GM21825 (cell line): ENCODE data around the gene ZNF592.
A peak's percentile ranks its signal among the peaks of the same experiment; 100 is the strongest.
"Not testable (repeated sequence)": the region's sequence is repeated elsewhere in the genome, so short reads cannot be mapped to it uniquely, and the experiment has no call there.

Experiments
- ATAC-seq: cut with Tn5 transposase; IDR thresholded peaks from one replicate; pipeline ENCODE4 v1.9.1; 2021; ENCODE audit warnings: mild to moderate bottlenecking, moderate library complexity; ENCODE audit not compliant: unreplicated experiment

The ZNF592 gene

DNA sequence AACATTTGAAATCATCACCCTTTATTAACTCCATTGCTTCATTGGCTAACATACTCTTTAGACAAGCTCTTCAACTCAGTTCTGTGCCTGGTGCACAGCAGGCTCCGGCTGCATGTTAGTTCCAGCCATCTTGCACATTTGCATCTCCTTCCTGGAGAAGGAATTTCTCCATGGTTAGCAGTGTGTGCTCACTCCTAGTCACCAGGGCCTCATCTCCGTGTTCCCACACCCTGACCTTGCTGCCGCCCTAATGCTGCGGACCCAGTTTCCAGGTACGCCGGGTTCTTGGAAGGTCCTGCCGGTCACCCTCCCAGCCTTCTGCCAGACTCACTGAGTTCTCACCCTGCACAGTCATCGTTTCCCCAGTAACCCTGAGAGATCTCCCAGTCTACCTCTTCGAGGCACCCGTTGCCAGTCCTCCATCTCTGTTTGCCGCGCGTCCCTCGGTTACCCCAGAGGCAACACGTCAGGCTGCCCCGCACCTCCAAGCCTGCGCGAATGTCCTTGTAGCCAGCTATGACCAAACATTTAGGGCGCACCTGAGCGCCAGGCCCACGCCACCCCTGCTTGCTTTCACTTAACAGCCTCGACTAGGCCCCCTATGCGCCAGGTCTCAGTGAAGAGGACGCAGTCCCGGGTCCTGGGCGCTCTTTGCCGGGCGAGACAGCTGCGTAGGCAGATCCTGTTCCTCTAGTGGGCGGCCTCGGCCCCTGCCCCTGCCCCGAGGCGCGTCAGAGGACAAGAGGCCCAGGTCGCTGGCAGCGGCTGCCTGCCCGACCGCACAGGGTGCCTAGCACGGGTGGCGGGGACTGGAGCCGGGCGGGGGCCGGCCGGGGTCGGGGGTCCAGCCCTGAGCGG lies 747 bp upstream of the ZNF592 start:
- ATAC-seq: peak; percentile 13

DNA sequence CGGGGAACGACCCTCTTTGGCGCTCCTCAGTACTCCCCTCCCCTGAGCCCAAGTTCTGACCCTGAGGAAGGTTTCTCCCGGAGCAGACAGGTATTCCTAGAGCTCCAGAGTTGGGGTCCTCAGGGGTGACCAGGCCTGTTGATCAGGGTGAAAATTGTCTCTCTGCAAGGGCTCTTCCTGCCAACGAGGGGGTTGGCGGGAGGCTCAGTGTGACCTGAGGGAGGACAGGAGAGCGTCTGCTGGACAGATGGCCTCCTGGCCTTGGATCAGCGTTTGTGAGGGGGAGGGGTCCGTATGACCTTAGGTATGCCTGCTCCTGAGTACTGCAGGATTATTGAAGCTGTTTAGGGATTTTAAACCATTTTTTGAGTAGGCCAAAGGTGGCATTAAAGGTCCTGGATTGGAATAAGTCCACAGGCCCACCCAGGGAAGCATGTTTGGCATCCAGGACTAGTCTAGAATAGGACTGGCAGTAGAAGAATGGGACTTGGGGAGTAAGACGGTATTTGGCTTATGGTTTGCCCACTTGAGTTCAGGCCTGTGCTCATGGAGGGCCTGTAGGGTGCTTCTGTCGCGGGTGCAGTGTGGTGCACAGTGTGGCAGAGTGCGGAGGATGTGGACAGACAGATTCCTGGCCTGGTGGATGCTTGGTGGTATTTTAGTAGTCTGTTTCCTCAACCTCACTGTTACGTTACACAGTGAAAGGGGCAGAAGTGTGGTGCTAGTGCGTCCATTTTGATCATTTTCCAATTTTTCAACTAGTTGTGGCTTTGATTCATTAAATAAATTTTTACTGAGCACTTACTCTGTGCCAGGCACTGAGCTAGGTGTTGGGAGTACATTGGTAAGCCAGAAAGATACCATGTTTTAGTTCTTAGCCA lies 959 bp downstream of the ZNF592 start:
- peak; percentile 1 for ATAC-seq

DNA sequence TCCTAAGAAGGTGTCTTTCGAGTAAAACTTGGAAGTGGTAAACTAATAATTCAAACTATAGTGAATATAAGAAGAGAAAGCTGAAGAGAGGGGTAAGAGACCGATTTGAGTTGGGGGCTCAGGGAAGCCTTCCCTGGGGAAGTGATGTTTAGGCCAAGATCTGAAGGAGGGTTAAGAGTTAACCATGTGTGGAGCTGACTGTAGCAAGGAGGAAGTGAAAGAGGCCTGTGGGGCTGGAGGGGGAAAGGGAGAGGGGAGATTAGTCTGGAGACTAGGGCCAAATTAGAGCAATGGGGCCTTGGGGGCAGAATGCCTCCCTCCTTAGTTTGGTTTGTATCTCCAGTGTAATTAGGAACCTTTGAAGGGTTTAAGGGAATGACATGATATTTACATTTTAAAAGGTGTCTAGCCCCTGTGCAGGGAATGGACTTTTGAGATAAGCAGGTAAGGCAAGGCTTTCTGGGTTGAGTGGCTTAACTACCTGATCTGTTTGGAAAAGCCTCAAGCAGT lies 2.2 kb downstream of the ZNF592 start:
- peak; percentile 33 for ATAC-seq

GRCh38 chr15:84751721-84752120 lies 3.3 kb downstream of the ZNF592 start:
- ATAC-seq: not testable (repeated sequence)

GRCh38 chr15:84752195-84752594 lies 3.8 kb downstream of the ZNF592 start:
- no peak for ATAC-seq

GRCh38 chr15:84752700-84753099 lies 4.3 kb downstream of the ZNF592 start:
- ATAC-seq: no peak

- ATAC-seq: not testable (repeated sequence)
Observed at GRCh38 chr15:84754889-84755288, 6.5 kb downstream of the ZNF592 start.

DNA sequence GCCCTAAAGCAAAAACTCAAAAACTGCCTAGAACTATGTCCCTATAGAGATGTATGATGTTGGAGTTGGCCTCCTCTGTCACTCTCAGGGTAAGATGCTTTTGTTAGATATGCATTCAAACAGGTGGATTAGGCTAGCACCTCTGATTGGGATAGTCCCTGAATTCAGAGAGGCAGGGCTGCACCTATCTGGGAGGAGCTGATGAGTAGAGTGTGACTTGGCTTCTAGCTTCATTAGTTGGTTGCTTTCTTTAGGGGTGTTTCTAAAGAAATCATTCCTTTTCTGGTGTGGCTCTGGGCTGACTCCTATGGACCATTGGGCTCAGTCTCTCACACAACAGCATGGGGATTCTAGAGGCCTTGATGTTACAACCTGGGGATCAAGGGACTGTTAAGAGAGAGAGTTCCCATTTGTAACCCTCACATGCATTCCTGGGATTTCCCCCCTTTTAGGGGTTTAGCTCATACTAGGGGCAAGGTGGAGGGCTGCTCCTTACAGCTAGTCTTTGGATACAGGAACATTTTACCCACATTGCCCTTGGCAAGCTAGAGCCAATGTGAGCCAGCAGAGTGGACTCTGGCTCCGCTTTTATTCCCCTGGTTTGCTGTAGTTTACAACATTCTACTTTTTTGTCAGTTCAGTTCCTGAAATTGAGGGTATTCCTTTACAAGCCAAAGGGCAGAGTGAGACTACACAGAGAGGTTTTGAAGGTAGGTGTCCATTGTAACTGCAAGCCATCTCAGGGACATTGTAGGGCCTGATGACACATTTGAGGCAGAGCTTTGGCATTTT lies 7.5 kb downstream of the ZNF592 start:
- ATAC-seq: no peak

GRCh38 chr15:84759018-84759417 lies 10.6 kb downstream of the ZNF592 start:
- ATAC-seq: no peak

DNA sequence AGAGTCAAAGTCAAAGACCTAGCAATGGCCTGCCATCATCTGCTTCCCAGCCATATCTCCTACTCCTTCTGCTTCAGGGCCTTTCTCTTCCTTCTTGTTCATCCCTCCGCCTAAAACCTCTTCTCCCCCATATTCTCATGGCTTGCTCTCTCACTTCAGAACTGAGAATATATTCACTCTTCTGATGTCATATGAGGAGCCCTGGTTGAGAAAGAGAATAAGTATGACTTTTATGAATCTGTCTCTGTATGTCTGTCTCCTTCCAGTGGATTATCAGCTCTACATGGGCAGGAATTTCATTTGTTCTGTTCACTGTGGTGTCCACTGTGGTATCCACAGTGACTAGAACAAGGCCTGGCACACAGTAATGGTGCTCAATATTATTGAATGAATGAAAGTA lies 11.8 kb downstream of the ZNF592 start:
- no peak for ATAC-seq

DNA sequence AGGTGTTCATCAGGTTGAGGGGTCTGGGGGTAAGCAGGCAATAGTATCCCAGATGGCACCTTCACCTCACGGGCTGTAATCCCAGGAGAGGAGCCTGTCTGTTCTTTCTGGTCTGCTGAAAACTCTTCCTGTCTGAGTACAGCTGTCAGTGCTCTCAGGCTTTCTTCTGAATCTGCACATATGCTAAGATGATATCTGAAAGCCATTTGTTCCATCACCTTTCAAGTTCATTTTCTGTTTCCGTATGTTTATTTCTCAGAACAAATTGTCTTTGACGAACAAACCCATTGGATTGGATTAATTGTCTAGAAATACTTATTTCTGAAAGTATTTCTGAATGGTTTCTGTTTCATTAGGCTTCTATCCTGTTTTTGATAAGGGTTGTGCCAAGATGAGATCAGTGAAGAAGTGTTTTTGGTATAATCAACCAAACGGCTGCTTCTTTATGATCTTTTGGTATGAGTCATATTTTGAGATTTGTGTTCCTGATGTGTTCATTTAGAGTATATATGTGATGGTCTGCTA lies 13.3 kb downstream of the ZNF592 start:
- ATAC-seq: peak; percentile 59

- no peak for ATAC-seq
Observed at GRCh38 chr15:84762840-84763572, 14.6 kb downstream of the ZNF592 start.

DNA sequence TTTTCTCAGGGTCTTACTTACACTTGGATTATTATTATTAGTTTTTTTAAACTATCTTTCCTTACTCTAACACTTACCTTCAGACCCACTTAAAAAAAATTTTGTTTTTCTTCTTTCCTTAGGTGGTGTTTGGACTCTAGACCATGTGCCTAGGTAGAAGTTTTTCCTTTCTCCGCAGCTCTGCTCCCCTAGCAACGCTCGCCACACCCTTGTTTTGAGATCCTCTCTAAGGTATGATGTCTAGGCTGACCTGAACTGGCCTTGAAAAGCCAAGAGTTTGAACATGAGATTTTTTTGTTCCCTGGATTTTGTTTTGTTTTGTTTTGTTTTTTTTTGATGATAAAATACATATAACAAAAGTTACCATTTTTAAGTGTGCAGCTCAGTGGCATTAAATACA lies 16.2 kb downstream of the ZNF592 start:
- no peak for ATAC-seq

- ATAC-seq: no peak
Observed at GRCh38 chr15:84764989-84765388, 16.6 kb downstream of the ZNF592 start.

GRCh38 chr15:84765675-84766074 lies 17.3 kb downstream of the ZNF592 start:
- ATAC-seq: no peak

- no peak for ATAC-seq
Observed at GRCh38 chr15:84766461-84767035, 18.2 kb downstream of the ZNF592 start.

DNA sequence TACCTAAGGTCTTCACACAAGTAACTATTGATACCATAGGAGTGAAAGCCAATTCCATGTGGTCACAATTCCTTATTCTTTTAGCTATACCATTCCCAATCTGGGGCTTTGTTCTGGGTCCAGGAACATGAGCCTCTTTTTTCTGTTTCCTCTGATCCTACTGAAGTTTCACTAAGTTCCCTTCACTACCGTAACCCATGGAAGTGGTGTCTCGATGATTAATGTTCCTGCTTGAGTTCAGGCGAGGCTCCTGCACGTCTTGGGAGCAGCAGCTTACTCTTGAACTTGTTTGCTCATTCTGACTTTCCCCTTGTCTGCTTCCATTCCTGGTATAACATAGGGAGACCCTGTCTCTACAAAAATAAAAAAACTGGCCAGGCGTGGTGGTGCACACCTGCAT lies 23.6 kb downstream of the ZNF592 start:
- ATAC-seq: no peak

GRCh38 chr15:84772467-84772866 lies 24.1 kb downstream of the ZNF592 start:
- no peak for ATAC-seq

- no peak for ATAC-seq
Observed at GRCh38 chr15:84773716-84774115, 25.3 kb downstream of the ZNF592 start.
